Fibroblast of lung (primary cell): Measurements from ENCODE around the gene ITPR2. TPM values are rescaled to one million over a fixed set of nuclear protein-coding genes. Genes with fewer than 3 reads are reported as not detected.

ENCODE experiments used
- DNase-seq, 2 donors: peaks; one replicate each; pipeline versions ENCODE4 v3.0.0 to v3.0.0-alpha.2; 2010; ENCODE audit warnings: low read depth in 2 of 2
- H2AFZ ChIP-seq: 2 replicates; pipeline ENCODE4 v1.5.1; 2012; ENCODE audit warnings: low read length, control low read depth, inconsistent platforms
- H3K27ac ChIP-seq: 2 replicates; pipeline ENCODE4 v1.5.1; 2011; ENCODE audit warnings: low read length, control low read depth; ENCODE audit not compliant: insufficient read depth
- H3K27me3 ChIP-seq: 2 replicates; pipeline ENCODE4 v1.5.1; 2011; ENCODE audit warnings: mild to moderate bottlenecking, low read length; ENCODE audit not compliant: control insufficient read depth, insufficient read depth
- H3K36me3 ChIP-seq: 2 replicates; pipeline ENCODE4 v1.5.1; 2011; ENCODE audit warnings: low read length; ENCODE audit not compliant: control insufficient read depth, insufficient read depth
- H3K4me1 ChIP-seq: 2 replicates; pipeline ENCODE4 v1.5.1; 2011; ENCODE audit warnings: low read length; ENCODE audit not compliant: control insufficient read depth, insufficient read depth; ENCODE audit errors: extremely low read depth
- H3K4me2 ChIP-seq: 2 replicates; pipeline ENCODE4 v1.5.1; 2011; ENCODE audit warnings: low read length, control low read depth; ENCODE audit not compliant: insufficient read depth; ENCODE audit errors: extremely low read depth
- H3K4me3 ChIP-seq, 4 experiments: fragments of 200-600 bp in 1 of 4; sonication (generic) in 1 of 4; replicated peaks in 1 of 4; 2 replicates each; pipeline ENCODE4 v1.5.1; 2011 to 2016; ENCODE audit warnings: low read length in 4 of 4, low read depth in 3 of 4, mild to moderate bottlenecking in 3 of 4, control low read depth in 2 of 4, inconsistent platforms in 1 of 4, mixed read lengths in 1 of 4; ENCODE audit not compliant: insufficient read depth in 1 of 4; ENCODE audit errors: control extremely low read depth in 1 of 4
- H3K79me2 ChIP-seq: 2 replicates; pipeline ENCODE4 v1.5.1; 2012; ENCODE audit warnings: mild to moderate bottlenecking, low read length, inconsistent platforms; ENCODE audit not compliant: control insufficient read depth, insufficient read depth
- H3K9ac ChIP-seq: 2 replicates; pipeline ENCODE4 v1.5.1; 2011; ENCODE audit warnings: mild to moderate bottlenecking, low read length, control low read depth; ENCODE audit not compliant: insufficient read depth
- H3K9me3 ChIP-seq: 2 replicates; pipeline ENCODE4 v1.5.1; 2012; ENCODE audit warnings: low read depth, low read length; ENCODE audit not compliant: control insufficient read depth, insufficient read depth
- H4K20me1 ChIP-seq: 2 replicates; pipeline ENCODE4 v1.5.1; 2011; ENCODE audit warnings: low read length; ENCODE audit not compliant: control insufficient read depth, insufficient read depth; ENCODE audit errors: extremely low read depth
- EZH2 ChIP-seq: IDR thresholded peaks from 2 replicates; pipeline ENCODE4 v1.5.1; 2012; ENCODE audit warnings: low read length, control low read depth, mild to moderate bottlenecking; ENCODE audit errors: missing control alignments
- polyA plus RNA-seq, 2 donors: library from polyadenylated mRNA; depleted of rRNA in 1 of 2; stranded (reverse) in 1 of 2; unstranded in 1 of 2; fragments of >200 nt; gene quantifications; 2 replicates each; pipeline ENCODE4 v1.2.1, GENCODE V29; 2011 to 2012; ENCODE audit warnings: missing spikeins in 1 of 2
- total RNA-seq: library from RNA; depleted of rRNA; stranded (reverse); fragments of >200 nt; gene quantifications from 2 replicates; pipeline ENCODE4 v1.2.1, GENCODE V29; 2014
- TF ChIP-seq, protein P1 (sequence below), 2 donors: IDR thresholded peaks in 1 of 2; conservative IDR thresholded peaks in 1 of 2; 1 replicate in 1 of 2; 2 replicates in 1 of 2; pipeline ENCODE4 v1.5.1; 2011 to 2012; ENCODE audit warnings: low read length in 2 of 2, control low read depth in 1 of 2, inconsistent platforms in 1 of 2, low read depth in 1 of 2, mild to moderate bottlenecking in 1 of 2

The ITPR2 gene
- total and polyA plus RNA-seq, 2 donors (not counting 1 experiment from before 2014, with no cell fraction given) = 5.1 to 24.6 TPM

DNA sequence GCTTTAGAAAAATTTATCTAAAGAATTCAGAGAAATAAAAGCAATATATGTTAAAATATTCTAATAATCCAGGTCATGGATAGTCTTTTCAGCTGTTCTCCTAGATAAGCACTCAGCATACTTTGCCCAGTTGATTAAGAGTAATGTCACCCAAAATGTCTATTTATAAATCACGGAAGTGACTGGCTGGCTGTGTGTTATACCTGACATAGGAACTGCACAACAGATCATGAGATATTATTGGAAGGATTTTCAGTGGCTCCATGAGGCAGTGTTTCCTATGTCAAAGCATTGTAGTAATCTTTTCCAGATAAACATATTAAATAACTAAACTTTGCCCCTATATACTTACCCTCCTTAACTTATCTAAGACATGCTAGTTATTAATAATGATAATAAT lies 128.8 kb downstream of the ITPR2 start:
- Histone ChIP-seq H4K20me1 (no peaks in the 10 kb centered on the region), H3K4me1 (no peaks in the 10 kb centered on the region), H3K27me3 (no peaks in the 10 kb centered on the region), H3K4me2 (no peak overlapping the region), H3K36me3 (no peaks in the 10 kb centered on the region), H3K4me3 (no peak overlapping the region), H3K79me2 (no peaks in the 10 kb centered on the region), H3K27ac (no peak overlapping the region), H3K9me3 (no peaks in the 10 kb centered on the region), H2AFZ (no peak overlapping the region), H3K9ac (no peak overlapping the region)
- no peak for TF ChIP-seq EZH2
- TF ChIP-seq, protein P1, sequence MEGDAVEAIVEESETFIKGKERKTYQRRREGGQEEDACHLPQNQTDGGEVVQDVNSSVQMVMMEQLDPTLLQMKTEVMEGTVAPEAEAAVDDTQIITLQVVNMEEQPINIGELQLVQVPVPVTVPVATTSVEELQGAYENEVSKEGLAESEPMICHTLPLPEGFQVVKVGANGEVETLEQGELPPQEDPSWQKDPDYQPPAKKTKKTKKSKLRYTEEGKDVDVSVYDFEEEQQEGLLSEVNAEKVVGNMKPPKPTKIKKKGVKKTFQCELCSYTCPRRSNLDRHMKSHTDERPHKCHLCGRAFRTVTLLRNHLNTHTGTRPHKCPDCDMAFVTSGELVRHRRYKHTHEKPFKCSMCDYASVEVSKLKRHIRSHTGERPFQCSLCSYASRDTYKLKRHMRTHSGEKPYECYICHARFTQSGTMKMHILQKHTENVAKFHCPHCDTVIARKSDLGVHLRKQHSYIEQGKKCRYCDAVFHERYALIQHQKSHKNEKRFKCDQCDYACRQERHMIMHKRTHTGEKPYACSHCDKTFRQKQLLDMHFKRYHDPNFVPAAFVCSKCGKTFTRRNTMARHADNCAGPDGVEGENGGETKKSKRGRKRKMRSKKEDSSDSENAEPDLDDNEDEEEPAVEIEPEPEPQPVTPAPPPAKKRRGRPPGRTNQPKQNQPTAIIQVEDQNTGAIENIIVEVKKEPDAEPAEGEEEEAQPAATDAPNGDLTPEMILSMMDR (conservative IDR thresholded peaks at IDR 0.05 in 1 of 2, IDR thresholded peaks at IDR 0.05 in 1 of 2; ENCODE audit: low read depth in 1 of 2, low read length in 2 of 2) = no peak
- DNase-seq = no peak

DNA sequence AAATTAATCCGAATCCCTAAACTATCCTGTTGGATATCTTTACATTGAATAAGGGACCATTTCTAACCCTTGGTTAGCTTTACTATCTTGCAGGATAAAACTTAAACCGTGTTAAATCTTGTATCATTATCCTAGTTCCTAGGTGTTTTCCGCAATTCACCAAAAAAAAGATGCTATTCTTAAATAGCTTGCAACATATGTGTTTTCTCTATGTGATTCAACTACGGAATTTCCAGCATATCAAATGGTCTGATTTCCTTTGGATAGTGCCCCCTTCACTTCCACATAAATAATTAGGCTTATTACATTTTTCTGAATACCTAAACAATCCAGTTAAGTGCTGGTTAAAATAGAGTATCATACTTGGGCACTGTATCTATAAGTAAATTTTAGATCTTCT lies 130.3 kb downstream of the ITPR2 start:
- H4K20me1 ChIP-seq = no peaks in the 10 kb centered on the region
- H2AFZ ChIP-seq = no peak overlapping the region
- no peak overlapping the region for H3K27ac ChIP-seq
- no peaks in the 10 kb centered on the region for H3K4me1 ChIP-seq
- DNase-seq = no peak
- H3K36me3 ChIP-seq = no peaks in the 10 kb centered on the region
- H3K4me2 ChIP-seq = no peak overlapping the region
- H3K4me3 ChIP-seq = no peak overlapping the region
- H3K79me2 ChIP-seq = no peaks in the 10 kb centered on the region
- H3K27me3 ChIP-seq = no peaks in the 10 kb centered on the region
- no peak for TF ChIP-seq EZH2
- TF ChIP-seq, protein P1 (conservative IDR thresholded peaks at IDR 0.05 in 1 of 2, IDR thresholded peaks at IDR 0.05 in 1 of 2; ENCODE audit: low read depth in 1 of 2, low read length in 2 of 2) = no peak
- no peaks in the 10 kb centered on the region for H3K9me3 ChIP-seq
- H3K9ac ChIP-seq = no peak overlapping the region

DNA sequence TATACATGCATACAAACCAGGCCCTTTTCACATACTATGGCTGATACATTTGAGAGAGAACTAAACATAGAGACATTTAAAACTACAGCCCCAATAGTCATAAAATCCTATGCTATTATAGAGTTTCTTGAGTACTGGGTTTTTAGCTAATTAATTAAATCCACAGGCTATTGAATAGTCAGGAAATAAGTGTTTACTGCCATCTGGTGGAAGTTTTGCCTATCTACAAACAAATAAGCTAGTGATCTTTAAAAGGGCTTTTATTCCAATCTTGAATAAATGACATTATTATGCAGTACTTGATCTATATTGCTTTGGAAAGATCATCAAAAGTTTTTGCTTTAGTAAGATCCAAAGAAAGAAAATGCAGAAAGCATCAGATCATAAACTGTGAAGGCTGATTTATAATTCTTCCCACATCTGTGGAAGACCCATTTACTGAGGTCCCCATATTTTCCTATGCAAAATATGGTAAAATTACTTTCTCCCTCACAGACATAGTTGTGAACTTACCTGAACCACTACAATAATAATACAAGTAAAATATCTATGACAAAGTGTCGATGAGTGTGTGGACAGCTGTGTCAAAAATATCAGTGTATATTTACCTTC lies 131.3 kb downstream of the ITPR2 start:
- Histone ChIP-seq H4K20me1 (no peaks in the 10 kb centered on the region), H3K4me1 (no peaks in the 10 kb centered on the region), H3K4me3 (no peak overlapping the region), H3K27ac (no peak overlapping the region), H3K79me2 (no peaks in the 10 kb centered on the region), H3K27me3 (no peaks in the 10 kb centered on the region), H3K36me3 (no peaks in the 10 kb centered on the region), H3K9me3 (no peaks in the 10 kb centered on the region), H3K4me2 (no peak overlapping the region), H3K9ac (no peak overlapping the region), H2AFZ (no peak overlapping the region)
- TF ChIP-seq EZH2 = no peak
- TF ChIP-seq, protein P1 (conservative IDR thresholded peaks at IDR 0.05 in 1 of 2, IDR thresholded peaks at IDR 0.05 in 1 of 2; ENCODE audit: low read depth in 1 of 2, low read length in 2 of 2) = peak; percentile 22 to 50
- peak; percentile 47 to 79 for DNase-seq
